ENCODE data around the gene VIT. TPM values are rescaled to one million over a fixed set of nuclear protein-coding genes. Genes with fewer than 3 reads are reported as not detected.

VIT gene
- total RNA-seq, 1 donor from 2014 or later = not detected

GRCh38 chr2:36671731-36672130 lies 24.8 kb upstream of the VIT start:
- H3K4me1 Mint-ChIP-seq (ENCODE audit: low read depth, unreplicated experiment) = peaks cover 5% of the 10 kb centered on the region
- Histone ChIP-seq H3K36me3 (ENCODE audit: insufficient read depth, low read length) (no peaks in the 10 kb centered on the region), H3K9me3 (ENCODE audit: insufficient read depth, low read depth, low read length) (no peaks in the 10 kb centered on the region), H2AFZ (ENCODE audit: low read depth, low read length) (no peak overlapping the region), H3K4me3 (ENCODE audit: insufficient read depth, low read depth, low read length) (no peak overlapping the region), H3K27me3 (ENCODE audit: insufficient read depth, low read length) (no peaks in the 10 kb centered on the region), H3K4me1 (ENCODE audit: insufficient read depth, low read length) (no peaks in the 10 kb centered on the region), H3K27ac (ENCODE audit: low read depth, low read length) (no peak overlapping the region), H3K79me2 (ENCODE audit: insufficient read depth, low read length) (no peaks in the 10 kb centered on the region), H4K20me1 (ENCODE audit: insufficient read depth, low read length) (no peaks in the 10 kb centered on the region), H3K4me2 (ENCODE audit: low read length) (no peak overlapping the region), H3K9ac (ENCODE audit: low read length) (no peak overlapping the region)
- DNase-seq (ENCODE audit: low read depth) (no peak), FAIRE-seq (no peak)
- no peak overlapping the region for H3K4me3 Mint-ChIP-seq (ENCODE audit: unreplicated experiment)
- H3K9me3 Mint-ChIP-seq (ENCODE audit: unreplicated experiment) = no peaks in the 10 kb centered on the region
- no peak overlapping the region for H3K27ac Mint-ChIP-seq (ENCODE audit: unreplicated experiment)
- H3K27me3 Mint-ChIP-seq (ENCODE audit: low read depth, unreplicated experiment) = no peaks in the 10 kb centered on the region
- no peak for TF ChIP-seq CTCF (IDR thresholded peaks at IDR 0.05; ENCODE audit: insufficient read depth, low read depth, low read length)
- TF ChIP-seq EZH2 (IDR thresholded peaks at IDR 0.05; ENCODE audit: insufficient read depth, low read length) = no peak
- no peaks in the 10 kb centered on the region for H3K36me3 Mint-ChIP-seq (ENCODE audit: low read depth, unreplicated experiment)

DNA sequence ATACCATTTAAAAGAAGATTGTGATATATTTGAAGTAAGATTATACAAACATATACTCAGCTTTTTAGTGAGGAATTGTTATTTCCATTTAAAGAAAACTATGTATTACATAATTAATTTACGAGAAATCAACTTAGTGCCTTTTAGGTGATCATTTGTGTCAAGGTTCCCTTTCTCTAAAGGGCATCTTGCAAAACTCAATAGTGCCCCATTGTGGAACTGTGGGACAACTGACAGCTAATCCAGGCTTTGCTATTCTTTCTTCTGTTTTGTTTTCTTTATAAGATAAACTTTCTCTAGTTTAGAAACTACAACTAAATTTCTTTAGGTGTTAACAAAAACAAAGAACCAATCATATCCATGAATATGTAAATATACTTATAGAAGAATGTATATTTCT lies 24.3 kb upstream of the VIT start:
- no peak overlapping the region for H3K4me3 ChIP-seq (ENCODE audit: insufficient read depth, low read depth, low read length)
- no peaks in the 10 kb centered on the region for H3K36me3 ChIP-seq (ENCODE audit: insufficient read depth, low read length)
- Mint-ChIP-seq H3K36me3 (ENCODE audit: low read depth, unreplicated experiment) (no peaks in the 10 kb centered on the region), H3K4me1 (ENCODE audit: low read depth, unreplicated experiment) (peaks cover 5% of the 10 kb centered on the region), H3K9me3 (ENCODE audit: unreplicated experiment) (no peaks in the 10 kb centered on the region), H3K27me3 (ENCODE audit: low read depth, unreplicated experiment) (no peaks in the 10 kb centered on the region), H3K27ac (ENCODE audit: unreplicated experiment) (no peak overlapping the region), H3K4me3 (ENCODE audit: unreplicated experiment) (no peak overlapping the region)
- FAIRE-seq (no peak), DNase-seq (ENCODE audit: low read depth) (peak; percentile 35)
- no peaks in the 10 kb centered on the region for H4K20me1 ChIP-seq (ENCODE audit: insufficient read depth, low read length)
- H3K4me2 ChIP-seq (ENCODE audit: low read length) = no peak overlapping the region
- no peaks in the 10 kb centered on the region for H3K79me2 ChIP-seq (ENCODE audit: insufficient read depth, low read length)
- TF ChIP-seq EZH2 (IDR thresholded peaks at IDR 0.05; ENCODE audit: insufficient read depth, low read length) (no peak), CTCF (IDR thresholded peaks at IDR 0.05; ENCODE audit: insufficient read depth, low read depth, low read length) (peak; percentile 57)
- H3K27ac ChIP-seq (ENCODE audit: low read depth, low read length) = no peak overlapping the region
- H2AFZ ChIP-seq (ENCODE audit: low read depth, low read length) = no peak overlapping the region
- no peaks in the 10 kb centered on the region for H3K9me3 ChIP-seq (ENCODE audit: insufficient read depth, low read depth, low read length)
- H3K9ac ChIP-seq (ENCODE audit: low read length) = no peak overlapping the region
- no peaks in the 10 kb centered on the region for H3K4me1 ChIP-seq (ENCODE audit: insufficient read depth, low read length)
- no peaks in the 10 kb centered on the region for H3K27me3 ChIP-seq (ENCODE audit: insufficient read depth, low read length)

- TF ChIP-seq EZH2 (IDR thresholded peaks at IDR 0.05; ENCODE audit: insufficient read depth, low read length) (no peak), CTCF (IDR thresholded peaks at IDR 0.05; ENCODE audit: insufficient read depth, low read depth, low read length) (no peak)
- no peaks in the 10 kb centered on the region for H3K36me3 Mint-ChIP-seq (ENCODE audit: low read depth, unreplicated experiment)
These were observed 20.8 kb upstream of the VIT start for GRCh38 chr2:36675579-36676282.

More at GRCh38 chr2:36675579-36676282, 20.8 kb upstream of the VIT start:
- Histone ChIP-seq H4K20me1 (ENCODE audit: insufficient read depth, low read length) (no peaks in the 10 kb centered on the region), H3K4me2 (ENCODE audit: low read length) (no peak overlapping the region), H3K79me2 (ENCODE audit: insufficient read depth, low read length) (no peaks in the 10 kb centered on the region), H3K9me3 (ENCODE audit: insufficient read depth, low read depth, low read length) (no peaks in the 10 kb centered on the region), H3K4me1 (ENCODE audit: insufficient read depth, low read length) (no peaks in the 10 kb centered on the region), H3K36me3 (ENCODE audit: insufficient read depth, low read length) (no peaks in the 10 kb centered on the region), H2AFZ (ENCODE audit: low read depth, low read length) (no peak overlapping the region), H3K9ac (ENCODE audit: low read length) (no peak overlapping the region), H3K4me3 (ENCODE audit: insufficient read depth, low read depth, low read length) (no peak overlapping the region), H3K27me3 (ENCODE audit: insufficient read depth, low read length) (no peaks in the 10 kb centered on the region), H3K27ac (ENCODE audit: low read depth, low read length) (no peak overlapping the region)
- no peak for FAIRE-seq
- H3K4me3 Mint-ChIP-seq (ENCODE audit: unreplicated experiment) = no peak overlapping the region
- H3K4me1 Mint-ChIP-seq (ENCODE audit: low read depth, unreplicated experiment) = peaks cover 3% of the 10 kb centered on the region
- DNase-seq (ENCODE audit: low read depth) = no peak
- H3K27me3 Mint-ChIP-seq (ENCODE audit: low read depth, unreplicated experiment) = no peaks in the 10 kb centered on the region
- H3K9me3 Mint-ChIP-seq (ENCODE audit: unreplicated experiment) = peaks cover 3% of the 10 kb centered on the region
- no peak overlapping the region for H3K27ac Mint-ChIP-seq (ENCODE audit: unreplicated experiment)

All from astrocyte (in vitro differentiated cells and primary cell).